Activated T-cell treated with anti-CD3 and anti-CD28 coated beads for 1 hour (primary cell): ENCODE results near the gene TMPRSS3.

Experiments used
- DNase-seq: peaks from one replicate; pipeline ENCODE4 v3.0.0-alpha.2; 2020; ENCODE audit warnings: low read depth

The TMPRSS3 gene

GRCh38 chr21:42387843-42388340, 8.0 kb downstream of the TMPRSS3 start:
- DNase-seq, result no peak

- DNase-seq, result no peak
Measured at GRCh38 chr21:42387164-42387563, 8.7 kb downstream of the TMPRSS3 start.

GRCh38 chr21:42386034-42386591, 9.7 kb downstream of the TMPRSS3 start:
- no peak for DNase-seq

GRCh38 chr21:42385619-42386018, 10.2 kb downstream of the TMPRSS3 start:
- no peak for DNase-seq

GRCh38 chr21:42384989-42385388, 10.9 kb downstream of the TMPRSS3 start:
- no peak for DNase-seq

- no peak for DNase-seq
Measured at GRCh38 chr21:42384156-42384945, 11.5 kb downstream of the TMPRSS3 start.

- DNase-seq, result no peak
Measured at GRCh38 chr21:42383331-42383730, 12.5 kb downstream of the TMPRSS3 start.

GRCh38 chr21:42382915-42383314, 12.9 kb downstream of the TMPRSS3 start:
- no peak for DNase-seq

GRCh38 chr21:42381347-42381984, 14.4 kb downstream of the TMPRSS3 start:
- DNase-seq, result no peak

- DNase-seq, result no peak
Measured at GRCh38 chr21:42379426-42380215, 16.2 kb downstream of the TMPRSS3 start.

GRCh38 chr21:42378418-42378817, 17.4 kb downstream of the TMPRSS3 start:
- no peak for DNase-seq

GRCh38 chr21:42377951-42378340, 17.9 kb downstream of the TMPRSS3 start:
- DNase-seq, result no peak

- DNase-seq, result no peak
Measured at GRCh38 chr21:42377211-42377950, 18.5 kb downstream of the TMPRSS3 start.

- no peak for DNase-seq
Measured at GRCh38 chr21:42376338-42376982, 19.4 kb downstream of the TMPRSS3 start.

- no peak for DNase-seq
Measured at GRCh38 chr21:42375966-42376337, 19.9 kb downstream of the TMPRSS3 start.

GRCh38 chr21:42375506-42375905, 20.3 kb downstream of the TMPRSS3 start:
- DNase-seq, result no peak

GRCh38 chr21:42374864-42375499, 20.9 kb downstream of the TMPRSS3 start:
- no peak for DNase-seq

GRCh38 chr21:42374457-42374856, 21.4 kb downstream of the TMPRSS3 start:
- DNase-seq, result no peak

GRCh38 chr21:42373908-42374455, 21.9 kb downstream of the TMPRSS3 start:
- DNase-seq, result no peak

- DNase-seq, result no peak
Measured at GRCh38 chr21:42373196-42373907, 22.5 kb downstream of the TMPRSS3 start.
